ENCODE measurements around the gene FUT3.
"Not testable (repeated sequence)": the region's sequence is repeated elsewhere in the genome, so short reads cannot be mapped to it uniquely, and the experiment has no call there.

FUT3 gene

GRCh38 chr19:5851302-5851701 lies at the start of gene FUT3:
Gene FUT3, minus strand, starts transcription at chr19:5851449.
- DNase-seq (ENCODE audit: low read depth in 2 of 2), result no peak

- DNase-seq (ENCODE audit: low read depth in 2 of 2), result no peak
These were observed 49.7 kb upstream of the FUT3 start for GRCh38 chr19:5900976-5901375.

GRCh38 chr19:5899728-5900526 lies 48.7 kb upstream of the FUT3 start:
- DNase-seq (ENCODE audit: low read depth in 2 of 2), result no peak

- DNase-seq (ENCODE audit: low read depth in 2 of 2), result no peak
These were observed 46.1 kb upstream of the FUT3 start for GRCh38 chr19:5897189-5897969.

GRCh38 chr19:5896365-5897076 lies 45.3 kb upstream of the FUT3 start:
- no peak for DNase-seq (ENCODE audit: low read depth in 2 of 2)

GRCh38 chr19:5895890-5896289 lies 44.6 kb upstream of the FUT3 start:
- DNase-seq (ENCODE audit: low read depth in 2 of 2), result no peak

GRCh38 chr19:5895409-5895808 lies 44.2 kb upstream of the FUT3 start:
- no peak for DNase-seq (ENCODE audit: low read depth in 2 of 2)

- DNase-seq (ENCODE audit: low read depth in 2 of 2), result no peak
These were observed 43.6 kb upstream of the FUT3 start for GRCh38 chr19:5894704-5895349.

- no peak for DNase-seq (ENCODE audit: low read depth in 2 of 2)
These were observed 42.9 kb upstream of the FUT3 start for GRCh38 chr19:5893907-5894703.

GRCh38 chr19:5893296-5893903 lies 42.2 kb upstream of the FUT3 start:
- no peak for DNase-seq (ENCODE audit: low read depth in 2 of 2)

GRCh38 chr19:5892772-5893275 lies 41.6 kb upstream of the FUT3 start:
- no peak for DNase-seq (ENCODE audit: low read depth in 2 of 2)

GRCh38 chr19:5891938-5892771 lies 40.9 kb upstream of the FUT3 start:
- DNase-seq (ENCODE audit: low read depth in 2 of 2), result no peak

- no peak for DNase-seq (ENCODE audit: low read depth in 2 of 2)
These were observed 40.3 kb upstream of the FUT3 start for GRCh38 chr19:5891572-5891937.

- no peak for DNase-seq (ENCODE audit: low read depth in 2 of 2)
These were observed 38.9 kb upstream of the FUT3 start for GRCh38 chr19:5890099-5890498.

GRCh38 chr19:5889288-5889971 lies 38.2 kb upstream of the FUT3 start:
- DNase-seq (ENCODE audit: low read depth in 2 of 2), result no peak

- DNase-seq (ENCODE audit: low read depth in 2 of 2), result not testable (repeated sequence)
These were observed 33.0 kb upstream of the FUT3 start for GRCh38 chr19:5884065-5884811.

GRCh38 chr19:5883157-5883873 lies 32.1 kb upstream of the FUT3 start:
- not testable (repeated sequence) for DNase-seq (ENCODE audit: low read depth in 2 of 2)
